ENCODE results near the gene IL12B. TPM values are rescaled to one million over a fixed set of nuclear protein-coding genes. Genes with fewer than 3 reads are reported as not detected.
"Not testable (repeated sequence)": the region's sequence is repeated elsewhere in the genome, so short reads cannot be mapped to it uniquely, and the experiment has no call there.

IL12B gene
- total and polyA plus RNA-seq, 9 donors = not detected

GRCh38 chr5:159359408-159359807 lies 29.1 kb upstream of the IL12B start:
- intact Hi-C loops (cut with DNase I) = no loop called here
- H3K9me3 ChIP-seq = no peaks in the 10 kb centered on the region
- 85 to 89% (median 86%) methylated on average over 2 of the region's 2 CpGs for WGBS, 3 donors
- no peak overlapping the region for H3K27ac ChIP-seq
- TF ChIP-seq, protein P1, sequence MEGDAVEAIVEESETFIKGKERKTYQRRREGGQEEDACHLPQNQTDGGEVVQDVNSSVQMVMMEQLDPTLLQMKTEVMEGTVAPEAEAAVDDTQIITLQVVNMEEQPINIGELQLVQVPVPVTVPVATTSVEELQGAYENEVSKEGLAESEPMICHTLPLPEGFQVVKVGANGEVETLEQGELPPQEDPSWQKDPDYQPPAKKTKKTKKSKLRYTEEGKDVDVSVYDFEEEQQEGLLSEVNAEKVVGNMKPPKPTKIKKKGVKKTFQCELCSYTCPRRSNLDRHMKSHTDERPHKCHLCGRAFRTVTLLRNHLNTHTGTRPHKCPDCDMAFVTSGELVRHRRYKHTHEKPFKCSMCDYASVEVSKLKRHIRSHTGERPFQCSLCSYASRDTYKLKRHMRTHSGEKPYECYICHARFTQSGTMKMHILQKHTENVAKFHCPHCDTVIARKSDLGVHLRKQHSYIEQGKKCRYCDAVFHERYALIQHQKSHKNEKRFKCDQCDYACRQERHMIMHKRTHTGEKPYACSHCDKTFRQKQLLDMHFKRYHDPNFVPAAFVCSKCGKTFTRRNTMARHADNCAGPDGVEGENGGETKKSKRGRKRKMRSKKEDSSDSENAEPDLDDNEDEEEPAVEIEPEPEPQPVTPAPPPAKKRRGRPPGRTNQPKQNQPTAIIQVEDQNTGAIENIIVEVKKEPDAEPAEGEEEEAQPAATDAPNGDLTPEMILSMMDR (IDR thresholded peaks at IDR 0.05) = no peak
- TF ChIP-seq EP300 (IDR thresholded peaks at IDR 0.05) (no peak), POLR2A (IDR thresholded peaks at IDR 0.05) (no peak)
- no peak for DNase-seq
- no peaks in the 10 kb centered on the region for H3K36me3 ChIP-seq
- H3K4me3 ChIP-seq = no peak overlapping the region
- H3K27me3 ChIP-seq = no peaks in the 10 kb centered on the region
- no peaks in the 10 kb centered on the region for H3K4me1 ChIP-seq (ENCODE audit: insufficient read depth)

- WGBS, 3 donors = 48 to 59% (median 56%) methylated on average over 4 of the region's 4 CpGs
- TF ChIP-seq EP300 (IDR thresholded peaks at IDR 0.05) (no peak), POLR2A (IDR thresholded peaks at IDR 0.05) (no peak)
- TF ChIP-seq, protein P1 (IDR thresholded peaks at IDR 0.05) = no peak
- H3K9me3 ChIP-seq = no peaks in the 10 kb centered on the region
- no peak for DNase-seq
- H3K4me3 ChIP-seq = no peak overlapping the region
- no peaks in the 10 kb centered on the region for H3K36me3 ChIP-seq
- intact Hi-C loops (cut with DNase I) = no loop called here
- H3K27me3 ChIP-seq = no peaks in the 10 kb centered on the region
- no peaks in the 10 kb centered on the region for H3K4me1 ChIP-seq (ENCODE audit: insufficient read depth)
- no peak overlapping the region for H3K27ac ChIP-seq
Measured at GRCh38 chr5:159353661-159354252, 23.5 kb upstream of the IL12B start.

GRCh38 chr5:159350644-159351043 lies 20.4 kb upstream of the IL12B start:
- H3K9me3 ChIP-seq; H3K36me3 ChIP-seq; H3K4me1 ChIP-seq (ENCODE audit: insufficient read depth); H3K4me3 ChIP-seq; H3K27ac ChIP-seq; DNase-seq; H3K27me3 ChIP-seq; intact Hi-C loops (cut with DNase I): not testable (repeated sequence)

GRCh38 chr5:159350216-159350615 lies 19.9 kb upstream of the IL12B start:
- H3K27ac ChIP-seq; H3K9me3 ChIP-seq; DNase-seq; H3K36me3 ChIP-seq; H3K27me3 ChIP-seq; H3K4me1 ChIP-seq (ENCODE audit: insufficient read depth); H3K4me3 ChIP-seq; intact Hi-C loops (cut with DNase I): not testable (repeated sequence)
- 46 to 60% (median 58%) methylated on average over 2 of the region's 2 CpGs for WGBS, 3 donors

- DNase-seq = no peak
- Histone ChIP-seq H3K27ac (no peak overlapping the region), H3K9me3 (peaks cover 0 to 4% of the 10 kb centered on the region in 2 donors), H3K36me3 (no peaks in the 10 kb centered on the region), H3K4me3 (no peak overlapping the region), H3K4me1 (ENCODE audit: insufficient read depth) (no peaks in the 10 kb centered on the region), H3K27me3 (no peaks in the 10 kb centered on the region)
- WGBS, 3 donors = 82 to 89% (median 86%) methylated on average over 4 of the region's 4 CpGs
- intact Hi-C loops (cut with DNase I) = no loop called here
- TF ChIP-seq, protein P1 (IDR thresholded peaks at IDR 0.05) = no peak
- TF ChIP-seq EP300 (IDR thresholded peaks at IDR 0.05) = no peak
- no peak for TF ChIP-seq POLR2A (IDR thresholded peaks at IDR 0.05)
Measured at GRCh38 chr5:159345861-159346260, 15.6 kb upstream of the IL12B start.
